HL-60 (cell line): ENCODE data around the gene PCDHB7.
"Not testable (repeated sequence)": the region's sequence is repeated elsewhere in the genome, so short reads cannot be mapped to it uniquely, and the experiment has no call there.

Source experiments
- CTCF ChIP-seq: IDR thresholded peaks from one replicate; pipeline ENCODE4 v1.5.1; 2011; ENCODE audit warnings: low read length, control low read depth, inconsistent platforms; ENCODE audit not compliant: insufficient read depth
- POLR2AphosphoS5 ChIP-seq: IDR thresholded peaks from 2 replicates; pipeline ENCODE4 v1.6.1; 2012; ENCODE audit warnings: low read depth
- REST ChIP-seq: IDR thresholded peaks from 2 replicates; pipeline ENCODE4 v1.6.1; 2012; ENCODE audit warnings: low read depth; ENCODE audit not compliant: insufficient replicate concordance

- TF ChIP-seq CTCF, POLR2AphosphoS5, REST: not testable (repeated sequence)
These were observed 35.1 kb upstream of the PCDHB7 start for GRCh38 chr5:141137346-141137745.
